Measurements from ENCODE around the gene RFFL. TPM values are rescaled to one million over a fixed set of nuclear protein-coding genes. Genes with fewer than 3 reads are reported as not detected.

Gene RFFL
- total and polyA plus RNA-seq, 9 of the 15 experiments (the other 6 are each of a cell fraction or from before 2014, with no cell fraction given) = 3.4 to 18.1 (median 12.8) TPM

DNA sequence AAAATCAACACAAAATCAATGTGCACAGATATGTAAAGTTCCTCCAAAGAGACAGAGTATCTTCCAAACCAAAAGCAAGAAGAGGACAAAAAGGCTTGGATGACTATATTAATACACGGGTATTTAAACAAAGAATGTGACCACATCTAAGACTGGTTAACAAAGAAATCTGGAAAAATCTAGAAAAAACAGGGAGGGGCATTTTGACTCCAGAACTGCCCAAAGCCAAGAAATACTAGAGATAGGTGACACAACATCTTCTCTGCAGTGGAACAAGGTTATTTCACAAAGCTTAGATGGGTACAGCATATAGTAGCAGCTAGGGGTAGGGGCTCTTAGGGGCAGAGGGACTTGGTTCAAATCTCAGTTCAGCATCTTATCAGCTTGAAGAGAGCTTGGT, 10.3 kb downstream of the RFFL start:
- 54% methylated on average over 1 of the region's 1 CpG for WGBS (ENCODE audit: insufficient coverage, low coverage, missing lambda C conversion rate)
- Histone ChIP-seq H3K79me2 (ENCODE audit: control insufficient read depth, insufficient read depth, low read length) (no peaks in the 10 kb centered on the region; the same call in 1 of the 3 replicates), H3K9me3 (replicated peaks; ENCODE audit: control insufficient read depth, insufficient read depth, low read depth, low read length) (no peaks in the 10 kb centered on the region), H3K27ac (ENCODE audit: extremely low read depth, low read depth, low read length) (no peak overlapping the region), H3K4me3 (no peak overlapping the region), H3K4me1 (replicated peaks in 1 of 2; ENCODE audit: control insufficient read depth in 2 of 2, insufficient read depth in 2 of 2, low read length in 2 of 2) (peaks cover 4 to 8% of the 10 kb centered on the region in 2 experiments; a peak in 3 of 5 replicates), H3K4me2 (ENCODE audit: insufficient read depth, low read length) (no peak overlapping the region), H3K9ac (ENCODE audit: insufficient read depth in 1 of 2, low read depth in 2 of 2, low read length in 2 of 2) (no peak overlapping the region), H4K20me1 (replicated peaks; ENCODE audit: control insufficient read depth, insufficient read depth, low read length) (no peaks in the 10 kb centered on the region), H2AFZ (ENCODE audit: low read depth, low read length) (no peak overlapping the region), H3K27me3 (ENCODE audit: control insufficient read depth in 2 of 2, insufficient read depth in 2 of 2, low read length in 2 of 2) (no peaks in the 10 kb centered on the region), H3K9me1 (ENCODE audit: control insufficient read depth, insufficient read depth, low read length) (no peaks in the 10 kb centered on the region), H3K36me3 (ENCODE audit: control insufficient read depth, insufficient read depth, low read length) (no peaks in the 10 kb centered on the region)
- no TSS peak for BruUV-seq (replicated peaks)
- DNase-seq (ENCODE audit: extremely low read depth in 1 of 4, low spot score in 3 of 4) (no peak), FAIRE-seq (no peak), ATAC-seq (no peak)
- POLR2A ChIA-PET = interaction anchor here (0.7 to 3.4 kb wide), 6 partner anchors 11 to 186 kb away, joined by 3 to 20 read pairs (median 4); partner anchors contain the start of gene RFFL
- intact Hi-C loops (cut with micrococcal nuclease) = no loop called here
- TF ChIP-seq ARNT (IDR thresholded peaks at IDR 0.05) (peak in 1 of 2 experiments; percentile 100; a peak in 2 of 4 replicates), ERF (CRISPR knock-in tag; IDR thresholded peaks at IDR 0.05) (no peak)
- in situ Hi-C loops (cut with MboI) = no loop called here
- CTCF ChIA-PET (ENCODE audit: low intra/inter-chr PET ratio) = no interaction called here

GRCh38 chr17:35052780-35053179, 10.7 kb downstream of the RFFL start:
- POLR2A ChIA-PET = interaction anchor here (0.7 to 3.4 kb wide), 5 partner anchors 8 to 186 kb away, joined by 3 to 20 read pairs (median 4); partner anchors contain the start of gene RFFL
- Histone ChIP-seq H3K27ac (ENCODE audit: extremely low read depth, low read depth, low read length) (no peak overlapping the region), H3K4me1 (replicated peaks in 1 of 2; ENCODE audit: control insufficient read depth in 2 of 2, insufficient read depth in 2 of 2, low read length in 2 of 2) (peaks cover 4 to 8% of the 10 kb centered on the region in 2 experiments; a peak in 3 of 5 replicates), H3K4me3 (no peak overlapping the region), H3K9me3 (replicated peaks; ENCODE audit: control insufficient read depth, insufficient read depth, low read depth, low read length) (no peaks in the 10 kb centered on the region), H3K27me3 (ENCODE audit: control insufficient read depth in 2 of 2, insufficient read depth in 2 of 2, low read length in 2 of 2) (no peaks in the 10 kb centered on the region), H3K4me2 (ENCODE audit: insufficient read depth, low read length) (no peak overlapping the region), H3K9ac (ENCODE audit: insufficient read depth in 1 of 2, low read depth in 2 of 2, low read length in 2 of 2) (no peak overlapping the region), H2AFZ (ENCODE audit: low read depth, low read length) (no peak overlapping the region), H3K9me1 (ENCODE audit: control insufficient read depth, insufficient read depth, low read length) (no peaks in the 10 kb centered on the region), H3K79me2 (ENCODE audit: control insufficient read depth, insufficient read depth, low read length) (no peaks in the 10 kb centered on the region; the same call in 1 of the 3 replicates), H4K20me1 (replicated peaks; ENCODE audit: control insufficient read depth, insufficient read depth, low read length) (no peaks in the 10 kb centered on the region), H3K36me3 (ENCODE audit: control insufficient read depth, insufficient read depth, low read length) (no peaks in the 10 kb centered on the region)
- intact Hi-C loops (cut with micrococcal nuclease) (no loop called here), in situ Hi-C loops (cut with MboI) (no loop called here)
- ATAC-seq (no peak), FAIRE-seq (no peak), DNase-seq (ENCODE audit: extremely low read depth in 1 of 4, low spot score in 3 of 4) (no peak)
- CTCF ChIA-PET (ENCODE audit: low intra/inter-chr PET ratio) = no interaction called here
- no TSS peak for BruUV-seq (replicated peaks)
- TF ChIP-seq, protein P1, sequence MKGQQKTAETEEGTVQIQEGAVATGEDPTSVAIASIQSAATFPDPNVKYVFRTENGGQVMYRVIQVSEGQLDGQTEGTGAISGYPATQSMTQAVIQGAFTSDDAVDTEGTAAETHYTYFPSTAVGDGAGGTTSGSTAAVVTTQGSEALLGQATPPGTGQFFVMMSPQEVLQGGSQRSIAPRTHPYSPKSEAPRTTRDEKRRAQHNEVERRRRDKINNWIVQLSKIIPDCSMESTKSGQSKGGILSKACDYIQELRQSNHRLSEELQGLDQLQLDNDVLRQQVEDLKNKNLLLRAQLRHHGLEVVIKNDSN (CRISPR knock-in tag; IDR thresholded peaks at IDR 0.05) = no peak
- TF ChIP-seq TCF7L2 (IDR thresholded peaks at IDR 0.05; ENCODE audit: low read depth, low read length) = no peak
- no peak for TF ChIP-seq POLR2G (IDR thresholded peaks at IDR 0.05; ENCODE audit: low read depth, low read length)
- no peak for TF ChIP-seq NFYB (IDR thresholded peaks at IDR 0.05; ENCODE audit: extremely low read depth, insufficient read length)
- TF ChIP-seq SIX5 (IDR thresholded peaks at IDR 0.05; ENCODE audit: borderline replicate concordance in 1 of 2, insufficient read depth in 1 of 2, low read depth in 1 of 2, low read length in 2 of 2) = no peak
- no peak for TF ChIP-seq KAT8 (IDR thresholded peaks at IDR 0.05; ENCODE audit: low read depth)
- TF ChIP-seq MXI1 (IDR thresholded peaks at IDR 0.05; ENCODE audit: low read depth, low read length) = no peak
- TF ChIP-seq TFAM (CRISPR knock-in tag; conservative IDR thresholded peaks at IDR 0.05) = no peak
- TF ChIP-seq CHD1 (IDR thresholded peaks at IDR 0.05; ENCODE audit: low read length) = no peak
- TF ChIP-seq ZKSCAN3 (CRISPR knock-in tag; IDR thresholded peaks at IDR 0.05) = no peak
- no peak for TF ChIP-seq E2F3 (CRISPR knock-in tag; IDR thresholded peaks at IDR 0.05)
- TF ChIP-seq HLTF (IDR thresholded peaks at IDR 0.05) = no peak
- no peak for TF ChIP-seq MAFK (IDR thresholded peaks at IDR 0.05; ENCODE audit: low read length)
- no peak for TF ChIP-seq HNRNPL (IDR thresholded peaks at IDR 0.05; ENCODE audit: low read depth, low read length)
- TF ChIP-seq JUN (IDR thresholded peaks at IDR 0.05; ENCODE audit: borderline replicate concordance, low read depth, low read length) = no peak
- TF ChIP-seq JUN (CRISPR knock-in tag; IDR thresholded peaks at IDR 0.05; ENCODE audit: borderline replicate concordance) = no peak

All from K562 (cell line).